LNCAP (cell line): ENCODE results near the gene RNASE7.

ENCODE experiments used
- CTCF ChIP-seq: fragments of 450-650 bp; IDR thresholded peaks from 2 replicates; pipeline ENCODE4 v1.5.1; 2017; ENCODE audit warnings: mild to moderate bottlenecking

Gene RNASE7

GRCh38 chr14:21081521-21082142 is 39.5 kb downstream of the RNASE7 start:
- TF ChIP-seq CTCF, result no peak

GRCh38 chr14:21083565-21084325 is 41.6 kb downstream of the RNASE7 start:
- TF ChIP-seq CTCF, result no peak

- no peak for TF ChIP-seq CTCF
These were observed 42.2 kb downstream of the RNASE7 start for GRCh38 chr14:21084396-21084795.

- no peak for TF ChIP-seq CTCF
These were observed 43.1 kb downstream of the RNASE7 start for GRCh38 chr14:21084998-21085853.

- TF ChIP-seq CTCF, result no peak
These were observed 44.7 kb downstream of the RNASE7 start for GRCh38 chr14:21086908-21087293.

GRCh38 chr14:21087294-21088091 is 45.3 kb downstream of the RNASE7 start:
- TF ChIP-seq CTCF, result no peak

GRCh38 chr14:21088687-21089086 is 46.5 kb downstream of the RNASE7 start:
- TF ChIP-seq CTCF, result no peak
